GM15510 (cell line): ENCODE results near the gene ITGA8.

Experiments used
- POLR2A ChIP-seq: IDR thresholded peaks from 3 replicates; pipeline ENCODE4 v1.6.1; 2011; ENCODE audit warnings: borderline replicate concordance; ENCODE audit not compliant: insufficient read length; ENCODE audit errors: extremely low read depth

ITGA8 gene

DNA sequence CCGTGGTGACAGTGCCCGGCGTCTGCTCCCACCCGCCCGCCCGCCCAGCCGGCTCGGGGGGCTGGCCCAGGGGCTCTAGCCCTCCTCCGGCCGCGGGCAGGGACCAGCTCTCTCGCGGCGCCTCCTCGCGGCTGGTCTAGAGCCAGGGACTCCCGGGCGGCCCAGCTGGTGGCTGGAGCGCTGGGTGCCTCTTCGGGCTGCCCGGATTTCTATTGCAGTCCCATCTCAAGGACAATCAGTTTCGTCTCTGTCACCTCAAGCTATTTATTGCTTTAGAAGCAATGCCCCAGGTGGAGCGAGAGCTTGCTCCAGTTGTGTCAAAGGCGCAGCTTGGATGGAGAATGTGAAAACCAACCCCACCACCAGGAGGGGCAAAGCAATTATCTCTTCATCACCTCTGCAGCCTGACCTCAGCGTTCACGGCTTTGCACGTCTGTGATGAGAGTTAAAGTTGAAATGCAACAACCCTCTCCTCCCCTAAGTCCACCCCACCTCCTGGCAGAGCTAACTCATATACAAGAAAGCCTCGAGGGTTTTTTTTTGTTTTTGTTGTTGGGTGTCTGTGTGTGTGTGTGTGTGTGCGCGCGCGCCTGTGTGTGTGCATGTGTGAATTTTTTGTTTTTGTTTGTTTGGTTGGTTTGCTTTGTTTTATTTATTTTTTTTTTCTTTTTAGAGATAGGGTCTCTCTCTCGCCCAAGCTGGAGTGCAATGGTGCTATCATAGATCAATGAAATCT lies at the start of gene ITGA8:
Gene ITGA8 (minus strand): TSS at position 24 of the 736 bp plus-strand sequence. CDS start 151 bp downstream, outside the sequence.
- TF ChIP-seq POLR2A = no peak

DNA sequence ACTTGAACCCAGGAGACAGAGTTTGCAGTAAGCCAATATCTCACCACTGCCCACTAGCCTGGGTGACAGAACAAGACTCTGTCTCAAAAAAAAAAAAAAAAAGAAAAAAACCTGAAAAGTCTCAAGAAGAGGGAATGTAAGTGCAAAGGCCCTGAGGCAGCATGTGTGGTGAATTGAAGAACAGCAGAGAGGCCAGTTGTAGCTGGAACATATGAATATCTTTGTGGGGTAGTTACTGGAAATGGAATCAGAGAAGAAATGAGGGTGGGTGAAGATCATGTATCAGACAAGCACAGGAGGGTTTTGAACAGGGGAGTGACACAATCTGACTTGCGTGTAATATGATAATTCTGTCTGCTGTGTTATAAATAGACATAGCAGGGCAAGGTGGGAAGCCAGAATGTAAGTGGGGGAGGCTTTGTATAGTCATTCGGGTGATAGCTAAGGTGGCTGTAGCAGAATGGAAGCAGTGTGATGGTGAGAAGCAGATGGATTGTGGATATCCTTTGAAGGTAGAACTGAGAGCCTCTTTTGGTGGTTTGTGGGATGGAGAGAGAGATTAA lies 45.3 kb upstream of the ITGA8 start:
- no peak for TF ChIP-seq POLR2A

- no peak for TF ChIP-seq POLR2A
Measured at GRCh38 chr10:15763006-15763405, 43.3 kb upstream of the ITGA8 start.

- no peak for TF ChIP-seq POLR2A
Measured at GRCh38 chr10:15760681-15761080, 41.0 kb upstream of the ITGA8 start.

DNA sequence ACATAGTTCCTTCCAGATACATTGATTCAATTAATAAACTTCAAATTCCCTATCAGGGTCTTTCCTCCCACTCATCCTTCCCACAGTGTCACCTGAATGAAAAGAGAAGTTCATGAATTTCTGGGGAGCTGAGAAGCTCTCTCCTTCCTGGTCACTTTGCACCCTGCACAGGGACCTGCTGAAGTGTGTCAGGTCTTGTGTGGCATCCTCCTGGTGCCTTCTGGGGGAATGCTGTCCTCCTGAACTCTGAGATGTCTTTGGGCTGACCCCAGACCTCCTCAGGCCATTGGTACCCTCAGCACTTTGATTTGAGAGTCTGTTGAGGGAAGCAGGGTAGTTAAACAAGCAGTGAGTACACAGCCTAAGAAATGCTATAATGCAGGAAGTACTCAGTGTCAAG lies 39.5 kb upstream of the ITGA8 start:
- no peak for TF ChIP-seq POLR2A

DNA sequence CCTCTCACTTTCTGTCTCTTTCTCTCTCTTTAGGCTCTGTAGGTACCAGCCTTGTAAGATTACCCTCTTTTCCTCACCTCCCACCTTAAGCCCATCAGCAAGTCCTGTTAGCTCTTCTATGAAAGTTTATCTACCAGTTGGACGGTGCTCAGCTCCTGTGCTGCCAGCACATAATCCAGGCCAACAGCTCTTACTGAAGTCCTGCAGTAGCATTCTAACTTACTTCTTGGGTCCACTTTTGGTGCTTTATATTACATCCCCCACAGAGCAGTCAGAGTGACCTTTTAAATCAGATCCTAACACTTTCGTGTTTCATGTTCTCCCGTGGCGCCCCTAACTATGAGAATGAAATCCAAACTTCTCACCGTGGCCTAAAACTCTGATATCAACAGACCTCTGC lies 38.9 kb upstream of the ITGA8 start:
- TF ChIP-seq POLR2A = no peak

DNA sequence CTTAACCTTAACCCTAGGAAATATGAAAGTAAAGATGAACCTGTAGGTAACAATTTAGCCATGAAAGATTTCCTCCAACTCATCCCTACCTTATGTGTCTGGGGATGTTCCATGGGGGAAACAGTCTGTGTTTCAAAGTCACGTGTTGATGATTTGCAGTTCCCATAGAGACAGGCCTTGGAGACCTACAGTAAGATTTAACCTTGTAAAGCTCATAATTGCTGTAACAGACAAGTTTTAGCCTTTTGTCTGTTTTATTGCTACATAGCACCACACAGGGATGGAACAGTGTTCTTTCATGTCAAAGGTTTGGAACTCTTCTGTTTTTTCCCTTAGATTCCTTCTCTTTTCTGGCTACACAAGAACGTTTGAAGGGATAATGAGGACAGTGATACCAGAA lies 35.2 kb upstream of the ITGA8 start:
- TF ChIP-seq POLR2A = no peak

DNA sequence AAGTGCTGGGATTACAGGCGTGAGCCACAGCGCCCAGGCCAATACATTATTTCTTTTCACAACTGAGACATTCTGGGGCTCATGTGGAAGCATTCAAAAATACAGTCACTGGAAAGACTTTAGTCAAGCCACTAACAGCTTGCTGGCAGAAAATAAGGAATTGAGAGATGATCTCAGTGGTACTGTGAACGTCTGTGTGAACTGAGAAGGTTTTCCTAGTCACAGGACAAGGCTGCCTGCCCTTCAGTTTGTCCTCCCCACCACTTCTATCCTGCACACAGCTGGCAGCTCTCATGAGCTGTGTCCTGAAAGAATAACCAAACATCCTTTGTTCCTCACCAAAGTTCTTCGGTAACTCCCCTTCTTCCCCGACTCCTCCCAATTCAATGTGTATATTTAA lies 31.3 kb upstream of the ITGA8 start:
- TF ChIP-seq POLR2A = no peak

DNA sequence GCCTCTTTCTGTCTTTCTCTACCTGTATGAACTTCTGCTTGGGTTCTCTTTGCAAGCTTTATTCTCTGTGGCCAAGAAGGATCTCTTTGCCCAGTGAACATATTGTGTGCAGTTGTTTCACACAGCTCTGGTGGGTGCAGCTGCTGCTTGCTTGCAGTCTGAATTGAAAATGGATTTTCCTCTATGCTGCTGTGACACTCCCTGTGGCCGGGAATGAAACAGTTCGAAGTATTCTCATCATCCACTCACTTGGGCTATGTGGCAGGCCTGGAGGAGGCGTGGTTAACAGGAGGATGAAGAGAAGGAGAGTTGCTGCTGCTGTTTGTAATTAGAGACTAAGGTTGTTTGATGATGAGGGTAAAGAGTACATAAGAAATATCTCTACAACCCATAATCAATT lies 28.4 kb upstream of the ITGA8 start:
- TF ChIP-seq POLR2A = no peak

- no peak for TF ChIP-seq POLR2A
Measured at GRCh38 chr10:15747632-15748031, 27.9 kb upstream of the ITGA8 start.

- TF ChIP-seq POLR2A = no peak
Measured at GRCh38 chr10:15745751-15746150, 26.0 kb upstream of the ITGA8 start.

GRCh38 chr10:15744217-15744865 lies 24.6 kb upstream of the ITGA8 start:
- no peak for TF ChIP-seq POLR2A

GRCh38 chr10:15743443-15743842 lies 23.7 kb upstream of the ITGA8 start:
- no peak for TF ChIP-seq POLR2A

- no peak for TF ChIP-seq POLR2A
Measured at GRCh38 chr10:15742836-15743235, 23.1 kb upstream of the ITGA8 start.

DNA sequence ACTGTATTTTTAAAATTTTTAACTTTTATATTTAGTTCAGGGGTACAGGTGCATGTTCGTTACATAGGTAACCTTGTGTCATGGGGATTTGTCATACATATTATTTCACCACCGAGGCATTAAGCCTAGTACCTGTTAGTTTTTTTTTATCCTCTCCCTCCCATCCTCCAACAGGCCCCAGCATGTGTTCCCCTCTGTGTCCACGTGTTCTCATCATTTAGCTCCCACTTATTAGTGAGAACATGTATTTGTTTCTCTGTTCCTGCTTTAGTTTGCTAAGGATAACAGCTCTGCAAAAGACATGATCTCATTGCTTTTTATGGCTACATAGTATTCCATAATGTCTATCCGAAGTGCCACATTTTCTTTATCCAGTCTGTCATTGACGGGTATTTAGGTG lies 22.4 kb upstream of the ITGA8 start:
- no peak for TF ChIP-seq POLR2A

GRCh38 chr10:15741581-15741980 lies 21.9 kb upstream of the ITGA8 start:
- TF ChIP-seq POLR2A = no peak
